Measurements from ENCODE around the gene CRMP1.

- TF ChIP-seq CTCF (conservative IDR thresholded peaks at IDR 0.05; ENCODE audit: low read length) (no peak), EZH2phosphoT487 (IDR thresholded peaks at IDR 0.05; ENCODE audit: borderline replicate concordance) (no peak)
Observed at GRCh38 chr4:5798462-5798861, 94.4 kb downstream of the CRMP1 start.

Data from Loucy (cell line).